Measurements from ENCODE around the gene TPTE.
"Not testable (repeated sequence)": the region's sequence is repeated elsewhere in the genome, so short reads cannot be mapped to it uniquely, and the experiment has no call there.

GRCh38 chr21:10589115-10589514 is 67.7 kb downstream of the TPTE start:
- TF ChIP-seq CTCF (IDR thresholded peaks at IDR 0.05; ENCODE audit: insufficient read depth, low read length); POLR2AphosphoS5 (IDR thresholded peaks at IDR 0.05; ENCODE audit: low read depth); GABPA (IDR thresholded peaks at IDR 0.05; ENCODE audit: low read depth): not testable (repeated sequence)
